ENCODE measurements around the gene CAV3. TPM values are rescaled to one million over a fixed set of nuclear protein-coding genes. Genes with fewer than 3 reads are reported as not detected.

CAV3 gene
- polyA plus RNA-seq, 1 donor from 2014 or later = not detected

- H3K27ac Mint-ChIP-seq = peak overlapping the region in 1 of 3 donors; percentile 12
- H3K9me3 Mint-ChIP-seq = peaks cover 0 to 16% (median 4%) of the 10 kb centered on the region in 3 donors
- peaks cover 0 to 1% (median 0%) of the 10 kb centered on the region in 3 donors for H3K4me1 Mint-ChIP-seq
- H3K36me3 Mint-ChIP-seq = no peaks in the 10 kb centered on the region
- H3K4me3 Mint-ChIP-seq = no peak overlapping the region
- peaks cover 1% of the 10 kb centered on the region for H3K27me3 Mint-ChIP-seq
Measured at GRCh38 chr3:8727605-8728512, 5.7 kb upstream of the CAV3 start.

GRCh38 chr3:8729479-8729878 lies 4.1 kb upstream of the CAV3 start:
- Mint-ChIP-seq H3K4me1 (peaks cover 0 to 1% (median 0%) of the 10 kb centered on the region in 3 donors), H3K27me3 (peaks cover 1% of the 10 kb centered on the region), H3K9me3 (peaks cover 0 to 8% (median 4%) of the 10 kb centered on the region in 3 donors), H3K27ac (no peak overlapping the region), H3K4me3 (no peak overlapping the region), H3K36me3 (no peaks in the 10 kb centered on the region)

- Mint-ChIP-seq H3K27ac (no peak overlapping the region), H3K27me3 (peaks cover 1% of the 10 kb centered on the region), H3K9me3 (peaks cover 0 to 4% (median 3%) of the 10 kb centered on the region in 3 donors), H3K4me3 (no peak overlapping the region), H3K4me1 (peaks cover 0 to 1% (median 0%) of the 10 kb centered on the region in 3 donors), H3K36me3 (no peaks in the 10 kb centered on the region)
Measured at GRCh38 chr3:8730656-8731055, 2.9 kb upstream of the CAV3 start.

- H3K9me3 Mint-ChIP-seq = no peaks in the 10 kb centered on the region
- H3K4me1 Mint-ChIP-seq = peaks cover 0 to 1% (median 0%) of the 10 kb centered on the region in 3 donors
- H3K27ac Mint-ChIP-seq = no peak overlapping the region
- no peaks in the 10 kb centered on the region for H3K36me3 Mint-ChIP-seq
- no peak overlapping the region for H3K4me3 Mint-ChIP-seq
- peaks cover 7% of the 10 kb centered on the region for H3K27me3 Mint-ChIP-seq
Measured at GRCh38 chr3:8732413-8732812, 1.2 kb upstream of the CAV3 start.

GRCh38 chr3:8734137-8734878 lies 706 bp downstream of the CAV3 start:
- Mint-ChIP-seq H3K27me3 (peaks cover 6% of the 10 kb centered on the region), H3K27ac (no peak overlapping the region), H3K4me1 (peaks cover 0 to 1% (median 0%) of the 10 kb centered on the region in 3 donors), H3K9me3 (no peaks in the 10 kb centered on the region), H3K4me3 (no peak overlapping the region), H3K36me3 (no peaks in the 10 kb centered on the region)

GRCh38 chr3:8734908-8735307 lies 1.3 kb downstream of the CAV3 start:
- H3K36me3 Mint-ChIP-seq = no peaks in the 10 kb centered on the region
- no peaks in the 10 kb centered on the region for H3K9me3 Mint-ChIP-seq
- peaks cover 0 to 1% (median 0%) of the 10 kb centered on the region in 3 donors for H3K4me1 Mint-ChIP-seq
- no peak overlapping the region for H3K27ac Mint-ChIP-seq
- peaks cover 6% of the 10 kb centered on the region for H3K27me3 Mint-ChIP-seq
- no peak overlapping the region for H3K4me3 Mint-ChIP-seq

- no peak overlapping the region for H3K4me3 Mint-ChIP-seq
- peaks cover 0 to 1% (median 0%) of the 10 kb centered on the region in 3 donors for H3K4me1 Mint-ChIP-seq
- H3K27me3 Mint-ChIP-seq = peaks cover 6% of the 10 kb centered on the region
- no peak overlapping the region for H3K27ac Mint-ChIP-seq
- no peaks in the 10 kb centered on the region for H3K36me3 Mint-ChIP-seq
- no peaks in the 10 kb centered on the region for H3K9me3 Mint-ChIP-seq
Measured at GRCh38 chr3:8736436-8736835, 2.8 kb downstream of the CAV3 start.

- peaks cover 8% of the 10 kb centered on the region for H3K27me3 Mint-ChIP-seq
- no peaks in the 10 kb centered on the region for H3K4me1 Mint-ChIP-seq
- no peak overlapping the region for H3K4me3 Mint-ChIP-seq
- H3K9me3 Mint-ChIP-seq = no peaks in the 10 kb centered on the region
- H3K27ac Mint-ChIP-seq = no peak overlapping the region
- no peaks in the 10 kb centered on the region for H3K36me3 Mint-ChIP-seq
Measured at GRCh38 chr3:8737301-8737700, 3.7 kb downstream of the CAV3 start.

GRCh38 chr3:8737823-8738222 lies 4.2 kb downstream of the CAV3 start:
- Mint-ChIP-seq H3K27ac (no peak overlapping the region), H3K4me1 (no peaks in the 10 kb centered on the region), H3K4me3 (no peak overlapping the region), H3K9me3 (no peaks in the 10 kb centered on the region), H3K36me3 (no peaks in the 10 kb centered on the region), H3K27me3 (peaks cover 8% of the 10 kb centered on the region)

GRCh38 chr3:8738639-8739038 lies 5.0 kb downstream of the CAV3 start:
- H3K36me3 Mint-ChIP-seq = no peaks in the 10 kb centered on the region
- no peak overlapping the region for H3K4me3 Mint-ChIP-seq
- H3K27ac Mint-ChIP-seq = no peak overlapping the region
- H3K4me1 Mint-ChIP-seq = no peaks in the 10 kb centered on the region
- peaks cover 8% of the 10 kb centered on the region for H3K27me3 Mint-ChIP-seq
- no peaks in the 10 kb centered on the region for H3K9me3 Mint-ChIP-seq

GRCh38 chr3:8739757-8740504 lies 6.3 kb downstream of the CAV3 start:
- Mint-ChIP-seq H3K9me3 (no peaks in the 10 kb centered on the region), H3K36me3 (no peaks in the 10 kb centered on the region), H3K4me3 (no peak overlapping the region), H3K27ac (no peak overlapping the region), H3K27me3 (peaks cover 8% of the 10 kb centered on the region), H3K4me1 (no peaks in the 10 kb centered on the region)

- Mint-ChIP-seq H3K36me3 (no peaks in the 10 kb centered on the region), H3K27me3 (peaks cover 7% of the 10 kb centered on the region), H3K4me1 (no peaks in the 10 kb centered on the region), H3K27ac (no peak overlapping the region), H3K9me3 (no peaks in the 10 kb centered on the region), H3K4me3 (no peak overlapping the region)
Measured at GRCh38 chr3:8741581-8742261, 8.1 kb downstream of the CAV3 start.

- no peaks in the 10 kb centered on the region for H3K36me3 Mint-ChIP-seq
- no peaks in the 10 kb centered on the region for H3K9me3 Mint-ChIP-seq
- H3K4me3 Mint-ChIP-seq = no peak overlapping the region
- peaks cover 2% of the 10 kb centered on the region for H3K27me3 Mint-ChIP-seq
- H3K27ac Mint-ChIP-seq = no peak overlapping the region
- no peaks in the 10 kb centered on the region for H3K4me1 Mint-ChIP-seq
Measured at GRCh38 chr3:8743021-8743601, 9.5 kb downstream of the CAV3 start.

GRCh38 chr3:8743911-8744310 lies 10.3 kb downstream of the CAV3 start:
- Mint-ChIP-seq H3K27me3 (peaks cover 2% of the 10 kb centered on the region), H3K4me1 (no peaks in the 10 kb centered on the region), H3K27ac (no peak overlapping the region), H3K9me3 (no peaks in the 10 kb centered on the region), H3K36me3 (no peaks in the 10 kb centered on the region), H3K4me3 (no peak overlapping the region)
